HepG2 (cell line): Measurements from ENCODE around the gene IFRD1. TPM values are rescaled to one million over a fixed set of nuclear protein-coding genes. Genes with fewer than 3 reads are reported as not detected.

ENCODE experiments used
- ATAC-seq: fragments of 200-7000 bp; cut with Tn5 transposase; 3 replicates; pipeline ENCODE4 v1.9.1; 2020; ENCODE audit warnings: mild to moderate bottlenecking, moderate library complexity
- BruUV-seq: library from RNA; stranded (reverse); fragments of 400-500 nt; replicated peaks from 2 replicates; lab custom pipeline; 2021; lab: Mats Ljungman, UMichigan
- CTCF ChIA-PET: fragments of 300-600 bp; formaldehyde crosslinking; extraction: SDS; loops from one replicate; lab custom pipeline; 2021; ENCODE audit warnings: low total read pairs, inconsistent platforms, low intra/inter-chr PET ratio; lab: Yijun Ruan, JAX
- POLR2A ChIA-PET: fragments of 350-600 bp; sonication (Branson Sonifier 250); formaldehyde crosslinking; loops from one replicate; lab custom pipeline; 2020; ENCODE audit warnings: antibody characterized with exemption, inconsistent platforms; lab: Yijun Ruan, JAX
- DNase-seq: peaks from one replicate; pipeline ENCODE4 v3.0.0-alpha.2; 2015; ENCODE audit warnings: low spot score
- FAIRE-seq: peaks from 3 replicates; lab custom pipeline; 2011; peaks lifted over from hg19 to GRCh38; lab: Jason Lieb, UNC
- H2AFZ ChIP-seq: one replicate; pipeline ENCODE4 v1.6.1; 2011; ENCODE audit warnings: low read length, inconsistent platforms
- H3K27ac ChIP-seq: fragments of 300-600 bp; 3 replicates; pipeline ENCODE4 v1.8.0; 2011; ENCODE audit warnings: mixed run types, mild to moderate bottlenecking, mixed read lengths, low read length, inconsistent platforms; ENCODE audit not compliant: insufficient read depth; ENCODE audit errors: extremely low read length
- H3K27me3 ChIP-seq, 2 experiments: fragments of 200-600 bp in 1 of 2; 2 replicates in 1 of 2; 3 replicates in 1 of 2; pipeline versions ENCODE4 v1.6.0 to v1.8.0; 2011; ENCODE audit warnings: low read length in 2 of 2, mild to moderate bottlenecking in 2 of 2, moderate library complexity in 2 of 2, inconsistent platforms in 1 of 2; ENCODE audit not compliant: insufficient read depth in 2 of 2, control insufficient read depth in 1 of 2
- H3K36me3 ChIP-seq, 2 experiments: fragments of 200-600 bp in 1 of 2; replicated peaks in 1 of 2; 2 replicates in 1 of 2; 3 replicates in 1 of 2; pipeline versions ENCODE4 v1.5.1 to v1.8.0; 2011; ENCODE audit warnings: low read length in 2 of 2, inconsistent platforms in 1 of 2; ENCODE audit not compliant: insufficient read depth in 2 of 2, control insufficient read depth in 1 of 2
- H3K4me1 ChIP-seq: 2 replicates; pipeline ENCODE4 v1.5.1; 2012; ENCODE audit warnings: low read length, inconsistent platforms; ENCODE audit not compliant: insufficient read depth
- H3K4me2 ChIP-seq: 2 replicates; pipeline ENCODE4 v1.6.0; 2011; ENCODE audit warnings: low read depth, low read length, inconsistent platforms
- H3K4me3 ChIP-seq, 3 experiments: fragments of 200-600 bp in 1 of 3; sonication (generic), shearing (Covaris generic) in 1 of 3; replicated peaks in 1 of 3; 2 replicates each; pipeline ENCODE4 v1.5.1; 2011 to 2016; ENCODE audit warnings: low read length in 3 of 3, inconsistent platforms in 2 of 3, low read depth in 2 of 3, mild to moderate bottlenecking in 2 of 3, control low read depth in 1 of 3, mixed read lengths in 1 of 3; ENCODE audit not compliant: insufficient read depth in 1 of 3
- H3K79me2 ChIP-seq: one replicate; pipeline ENCODE4 v1.6.1; 2011; ENCODE audit warnings: low read length, inconsistent platforms; ENCODE audit not compliant: insufficient read depth
- H3K9ac ChIP-seq: 2 replicates; pipeline ENCODE4 v1.6.0; 2011; ENCODE audit warnings: mild to moderate bottlenecking, low read depth, low read length, inconsistent platforms; ENCODE audit not compliant: insufficient read depth
- H3K9me3 ChIP-seq: 2 replicates; pipeline ENCODE4 v1.5.1; 2012; ENCODE audit warnings: mild to moderate bottlenecking, low read length
- H4K20me1 ChIP-seq: 2 replicates; pipeline ENCODE4 v1.6.0; 2011; ENCODE audit warnings: inconsistent platforms, mild to moderate bottlenecking, low read length, moderate library complexity; ENCODE audit not compliant: insufficient read depth
- FOXM1 ChIP-seq: sonication (generic); formaldehyde crosslinking; IDR thresholded peaks from 2 replicates; pipeline ENCODE4 v1.5.0; 2020; ENCODE audit warnings: missing genetic modification reagents
- IRF2 ChIP-seq: IDR thresholded peaks from 2 replicates; pipeline ENCODE4 v1.6.1; 2018; ENCODE audit warnings: missing genetic modification reagents, missing compliant biosample characterization
- MAFF ChIP-seq: IDR thresholded peaks from 2 replicates; pipeline ENCODE4 v1.6.1; 2011; ENCODE audit warnings: low read depth, low read length, improper control_type of control experiment
- MIXL1 ChIP-seq: IDR thresholded peaks from 2 replicates; pipeline ENCODE4 v1.6.1; 2016
- NFE2L1 ChIP-seq: sonication (generic); formaldehyde crosslinking; IDR thresholded peaks from 2 replicates; pipeline ENCODE4 v1.4.0; 2020; ENCODE audit warnings: missing genetic modification reagents, mild to moderate bottlenecking, borderline replicate concordance
- RAD21 ChIP-seq: fragments of 450-650 bp; formaldehyde crosslinking; IDR thresholded peaks from 2 replicates; pipeline ENCODE4 v1.5.0; 2020; ENCODE audit warnings: mild to moderate bottlenecking
- SMC3 ChIP-seq: IDR thresholded peaks from 2 replicates; pipeline ENCODE4 v1.6.1; 2011; ENCODE audit warnings: low read length, improper control_type of control experiment
- STAG1 ChIP-seq: sonication (generic); formaldehyde crosslinking; IDR thresholded peaks from 2 replicates; pipeline ENCODE4 v1.4.0; 2020; ENCODE audit warnings: missing genetic modification reagents
- ZNF781 ChIP-seq: sonication (generic); formaldehyde crosslinking; IDR thresholded peaks from 2 replicates; pipeline ENCODE4 v1.5.1; 2020; ENCODE audit warnings: borderline replicate concordance, mild to moderate bottlenecking, missing genetic modification reagents; ENCODE audit errors: not compliant biosample characterization
- ZSCAN22 ChIP-seq: sonication (generic); formaldehyde crosslinking; IDR thresholded peaks from 2 replicates; pipeline ENCODE4 v1.4.0; 2020; ENCODE audit warnings: mild to moderate bottlenecking, missing genetic modification reagents
- WGBS: methylation state at CpG from one replicate; pipeline ENCODE4 v1.1.6; 2017; ENCODE audit warnings: low lambda C conversion rate; 5-methylcytosine and 5-hydroxymethylcytosine counted together
- in situ Hi-C: cut with HindIII; loops from 2 replicates; pipeline ENCODE4 v1.10.0; 2017; ENCODE audit warnings: low pct_unique_long_range_greater_than_20kb; ENCODE audit not compliant: extremely low pct_ligation_motif_present
- intact Hi-C: fragments of 100-400 bp; cut with micrococcal nuclease; formaldehyde crosslinking; loops from one replicate; pipeline ENCODE4 v1.10.0; 2022; ENCODE audit not compliant: unreplicated experiment
- polyA plus RNA-seq, 8 experiments: library from polyadenylated mRNA; depleted of rRNA in 3 of 8; stranded (reverse) in 7 of 8; unstranded in 1 of 8; fragments of >200 nt; fragmentation: Illumina TruSeq in 4 of 8; extraction: Trizol in 4 of 8; gene quantifications; 2 replicates each; pipeline versions ENCODE4 v1.2.1 to v1.2.3, GENCODE V29; 2011 to 2016; ENCODE audit warnings: low read depth in 4 of 8, missing spikeins in 1 of 8, mixed read lengths in 1 of 8; ENCODE audit not compliant: insufficient read depth in 1 of 8
- total RNA-seq, 5 experiments: library from RNA; depleted of rRNA; stranded (reverse); fragments of >200 nt; fragmentation: Illumina TruSeq; extraction: Trizol; gene quantifications; 2 replicates each; pipeline ENCODE4 v1.2.3, GENCODE V29; 2016; ENCODE audit warnings: low read depth in 1 of 5
- TF ChIP-seq, protein P1 (sequence below): sonication (generic); formaldehyde crosslinking; IDR thresholded peaks from 2 replicates; pipeline ENCODE4 v1.4.0; 2020; ENCODE audit warnings: mild to moderate bottlenecking, missing genetic modification reagents
- TF ChIP-seq, protein P2 (sequence below): sonication (generic); formaldehyde crosslinking; IDR thresholded peaks from 2 replicates; pipeline ENCODE4 v1.5.0; 2020; ENCODE audit warnings: mild to moderate bottlenecking, missing genetic modification reagents, moderate library complexity
- TF ChIP-seq, protein P3 (sequence below): sonication (generic); formaldehyde crosslinking; IDR thresholded peaks from 2 replicates; pipeline ENCODE4 v1.5.1; 2020; ENCODE audit warnings: mild to moderate bottlenecking, moderate library complexity, missing genetic modification reagents
- TF ChIP-seq, protein P4 (sequence below): sonication (generic); formaldehyde crosslinking; IDR thresholded peaks from 2 replicates; pipeline ENCODE4 v1.8.0; 2022; ENCODE audit warnings: mild to moderate bottlenecking, missing genetic modification reagents; ENCODE audit not compliant: insufficient replicate concordance

IFRD1 gene
- total and polyA plus RNA-seq, 2 of the 13 experiments (the other 11 are each of a cell fraction or from before 2014, with no cell fraction given), result 50.9 to 55.5 TPM

DNA sequence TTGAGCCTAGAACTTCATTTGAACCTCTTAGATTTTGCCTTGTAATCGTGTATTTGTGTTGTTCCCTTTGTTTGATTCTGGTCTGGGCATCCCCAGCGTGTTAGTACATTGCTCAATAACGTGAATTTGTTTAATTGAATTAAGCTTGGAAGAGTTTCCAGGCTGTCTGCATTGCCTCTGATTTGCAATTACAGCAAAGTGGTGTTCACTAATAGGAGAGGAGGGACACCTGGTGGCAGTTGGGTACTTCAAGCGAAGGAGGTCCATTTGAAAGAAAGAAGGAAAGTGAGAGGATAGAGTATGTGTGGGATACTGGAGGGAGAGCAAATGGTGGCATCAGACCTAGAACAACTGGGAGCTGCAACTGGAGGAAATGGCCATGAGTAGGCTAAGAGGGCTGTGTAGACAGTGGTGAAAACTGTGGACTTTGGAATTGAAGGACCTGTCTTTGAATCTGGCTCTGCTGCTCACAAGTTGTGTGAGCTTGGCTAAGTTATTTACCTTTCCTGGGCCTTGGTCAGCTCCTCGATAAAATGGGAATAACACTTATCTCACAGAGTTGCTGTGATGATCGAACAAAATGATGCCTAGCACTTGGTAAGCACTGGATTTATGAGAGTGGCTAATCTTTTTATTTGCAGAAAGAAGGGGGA, 45.7 kb downstream of the IFRD1 start:
- peak; percentile 48 for DNase-seq
- WGBS, result 0% methylated on average over 6 of the region's 6 CpGs
- Histone ChIP-seq H3K36me3 (no peaks in the 10 kb centered on the region), H3K79me2 (no peaks in the 10 kb centered on the region), H3K9me3 (no peaks in the 10 kb centered on the region), H3K4me2 (no peak overlapping the region), H3K27me3 (no peaks in the 10 kb centered on the region; a peak in 1 of 5 replicates), H3K9ac (no peak overlapping the region), H3K4me1 (peaks cover 10% of the 10 kb centered on the region; the same call in 1 of the 2 replicates), H4K20me1 (no peaks in the 10 kb centered on the region), H3K27ac (no peak overlapping the region), H2AFZ (no peak overlapping the region), H3K4me3 (no peak overlapping the region)
- intact Hi-C loops (loop anchor here (1.0 to 10.0 kb wide), 3 partner anchors 79 to 755 kb away; no protein-coding TSS in a partner anchor), in situ Hi-C loops (loop anchor here (10.0 kb wide), 1 partner anchor 751 kb away; no protein-coding TSS in a partner anchor)
- peak; percentile 70 for FAIRE-seq
- CTCF ChIA-PET, result interaction anchor here (0.8 to 2.3 kb wide), 2 partner anchors 16 to 754 kb away, joined by 3 to 11 read pairs; partner anchors contain the start of gene LSMEM1
- POLR2A ChIA-PET, result no interaction called here
- no TSS peak for BruUV-seq
- TF ChIP-seq IRF2 (CRISPR knock-in tag), result 0 out of 2 replicates have a peak, but pooled peaks have one; percentile 28
- no peak for TF ChIP-seq ZNF781 (CRISPR knock-in tag)
- 0 out of 2 replicates have a peak, but pooled peaks have one; percentile 27 for TF ChIP-seq MAFF
- peak; percentile 89 for TF ChIP-seq STAG1
- no peak for TF ChIP-seq ZSCAN22
- TF ChIP-seq FOXM1 (CRISPR knock-in tag), result no peak
- TF ChIP-seq, protein P1, sequence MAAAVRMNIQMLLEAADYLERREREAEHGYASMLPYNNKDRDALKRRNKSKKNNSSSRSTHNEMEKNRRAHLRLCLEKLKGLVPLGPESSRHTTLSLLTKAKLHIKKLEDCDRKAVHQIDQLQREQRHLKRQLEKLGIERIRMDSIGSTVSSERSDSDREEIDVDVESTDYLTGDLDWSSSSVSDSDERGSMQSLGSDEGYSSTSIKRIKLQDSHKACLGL (CRISPR knock-in tag), result no peak
- TF ChIP-seq, protein P2, sequence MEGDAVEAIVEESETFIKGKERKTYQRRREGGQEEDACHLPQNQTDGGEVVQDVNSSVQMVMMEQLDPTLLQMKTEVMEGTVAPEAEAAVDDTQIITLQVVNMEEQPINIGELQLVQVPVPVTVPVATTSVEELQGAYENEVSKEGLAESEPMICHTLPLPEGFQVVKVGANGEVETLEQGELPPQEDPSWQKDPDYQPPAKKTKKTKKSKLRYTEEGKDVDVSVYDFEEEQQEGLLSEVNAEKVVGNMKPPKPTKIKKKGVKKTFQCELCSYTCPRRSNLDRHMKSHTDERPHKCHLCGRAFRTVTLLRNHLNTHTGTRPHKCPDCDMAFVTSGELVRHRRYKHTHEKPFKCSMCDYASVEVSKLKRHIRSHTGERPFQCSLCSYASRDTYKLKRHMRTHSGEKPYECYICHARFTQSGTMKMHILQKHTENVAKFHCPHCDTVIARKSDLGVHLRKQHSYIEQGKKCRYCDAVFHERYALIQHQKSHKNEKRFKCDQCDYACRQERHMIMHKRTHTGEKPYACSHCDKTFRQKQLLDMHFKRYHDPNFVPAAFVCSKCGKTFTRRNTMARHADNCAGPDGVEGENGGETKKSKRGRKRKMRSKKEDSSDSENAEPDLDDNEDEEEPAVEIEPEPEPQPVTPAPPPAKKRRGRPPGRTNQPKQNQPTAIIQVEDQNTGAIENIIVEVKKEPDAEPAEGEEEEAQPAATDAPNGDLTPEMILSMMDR, result peak; percentile 79
- peak; percentile 65; the same call in 1 of the 2 replicates for TF ChIP-seq RAD21 (CRISPR knock-in tag)
- TF ChIP-seq, protein P3, sequence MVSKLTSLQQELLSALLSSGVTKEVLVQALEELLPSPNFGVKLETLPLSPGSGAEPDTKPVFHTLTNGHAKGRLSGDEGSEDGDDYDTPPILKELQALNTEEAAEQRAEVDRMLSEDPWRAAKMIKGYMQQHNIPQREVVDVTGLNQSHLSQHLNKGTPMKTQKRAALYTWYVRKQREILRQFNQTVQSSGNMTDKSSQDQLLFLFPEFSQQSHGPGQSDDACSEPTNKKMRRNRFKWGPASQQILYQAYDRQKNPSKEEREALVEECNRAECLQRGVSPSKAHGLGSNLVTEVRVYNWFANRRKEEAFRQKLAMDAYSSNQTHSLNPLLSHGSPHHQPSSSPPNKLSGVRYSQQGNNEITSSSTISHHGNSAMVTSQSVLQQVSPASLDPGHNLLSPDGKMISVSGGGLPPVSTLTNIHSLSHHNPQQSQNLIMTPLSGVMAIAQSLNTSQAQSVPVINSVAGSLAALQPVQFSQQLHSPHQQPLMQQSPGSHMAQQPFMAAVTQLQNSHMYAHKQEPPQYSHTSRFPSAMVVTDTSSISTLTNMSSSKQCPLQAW (CRISPR knock-in tag), result 0 out of 2 replicates have a peak, but pooled peaks have one; percentile 26
- TF ChIP-seq SMC3, result peak; percentile 66
- no peak for TF ChIP-seq NFE2L1 (CRISPR knock-in tag)
- 0 out of 2 replicates have a peak, but pooled peaks have one; percentile 29 for TF ChIP-seq MIXL1 (CRISPR knock-in tag)
- TF ChIP-seq, protein P4, sequence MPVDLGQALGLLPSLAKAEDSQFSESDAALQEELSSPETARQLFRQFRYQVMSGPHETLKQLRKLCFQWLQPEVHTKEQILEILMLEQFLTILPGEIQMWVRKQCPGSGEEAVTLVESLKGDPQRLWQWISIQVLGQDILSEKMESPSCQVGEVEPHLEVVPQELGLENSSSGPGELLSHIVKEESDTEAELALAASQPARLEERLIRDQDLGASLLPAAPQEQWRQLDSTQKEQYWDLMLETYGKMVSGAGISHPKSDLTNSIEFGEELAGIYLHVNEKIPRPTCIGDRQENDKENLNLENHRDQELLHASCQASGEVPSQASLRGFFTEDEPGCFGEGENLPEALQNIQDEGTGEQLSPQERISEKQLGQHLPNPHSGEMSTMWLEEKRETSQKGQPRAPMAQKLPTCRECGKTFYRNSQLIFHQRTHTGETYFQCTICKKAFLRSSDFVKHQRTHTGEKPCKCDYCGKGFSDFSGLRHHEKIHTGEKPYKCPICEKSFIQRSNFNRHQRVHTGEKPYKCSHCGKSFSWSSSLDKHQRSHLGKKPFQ (CRISPR knock-in tag), result no peak
- ATAC-seq, result peak; percentile 91
